ENCODE measurements around the gene APP.

Gene APP

GRCh38 chr21:25895565-25896205 is 274.9 kb downstream of the APP start:
- DNase-seq: no peak

GRCh38 chr21:25893191-25893590 is 277.4 kb downstream of the APP start:
- no peak for DNase-seq

GRCh38 chr21:25891596-25891995 is 279.0 kb downstream of the APP start:
- no peak for DNase-seq

- DNase-seq: no peak
Measured at GRCh38 chr21:25890001-25890400, 280.6 kb downstream of the APP start.

- no peak for DNase-seq
Measured at GRCh38 chr21:25888711-25889110, 281.9 kb downstream of the APP start.

GRCh38 chr21:25887646-25888306 is 282.8 kb downstream of the APP start:
- no peak for DNase-seq

GRCh38 chr21:25887166-25887565 is 283.4 kb downstream of the APP start:
- no peak for DNase-seq

GRCh38 chr21:25885880-25886279 is 284.7 kb downstream of the APP start:
- no peak for DNase-seq

- DNase-seq: no peak
Measured at GRCh38 chr21:25885405-25885804, 285.2 kb downstream of the APP start.

- DNase-seq: no peak
Measured at GRCh38 chr21:25884311-25884710, 286.3 kb downstream of the APP start.

GRCh38 chr21:25881524-25882376 is 288.8 kb downstream of the APP start:
- peak in 3 of 4 experiments; percentile 1 to 28 (median 23) for DNase-seq

GRCh38 chr21:25879203-25879602 is 291.4 kb downstream of the APP start:
- DNase-seq: no peak

GRCh38 chr21:25878344-25878743 is 292.2 kb downstream of the APP start:
- no peak for DNase-seq

- no peak for DNase-seq
Measured at GRCh38 chr21:25872271-25872670, 298.3 kb downstream of the APP start.

- no peak for DNase-seq
Measured at GRCh38 chr21:25871566-25871965, 299.0 kb downstream of the APP start.

- DNase-seq: no peak
Measured at GRCh38 chr21:25870084-25870483, 300.5 kb downstream of the APP start.

GRCh38 chr21:25867061-25867460 is 303.5 kb downstream of the APP start:
- no peak for DNase-seq

GRCh38 chr21:25863747-25864146 is 306.8 kb downstream of the APP start:
- DNase-seq: no peak

GRCh38 chr21:25863031-25863430 is 307.5 kb downstream of the APP start:
- DNase-seq: no peak

GRCh38 chr21:25862596-25862995 is 308.0 kb downstream of the APP start:
- DNase-seq: no peak

- DNase-seq: no peak
Measured at GRCh38 chr21:25862112-25862511, 308.5 kb downstream of the APP start.

- DNase-seq: no peak
Measured at GRCh38 chr21:25859235-25859929, 311.2 kb downstream of the APP start.

GRCh38 chr21:25858325-25858724 is 312.2 kb downstream of the APP start:
- DNase-seq: no peak

All from activated naive CD4-positive, alpha-beta T cell (primary cell).